ENCODE measurements around the gene LRP1B.

- no peak for TF ChIP-seq CTCF (IDR thresholded peaks at IDR 0.05)
- TF ChIP-seq POLR2A (IDR thresholded peaks at IDR 0.05), result no peak
- no peak for TF ChIP-seq EP300 (IDR thresholded peaks at IDR 0.05)
Measured at GRCh38 chr2:142094233-142094632, 36.6 kb downstream of the LRP1B start.

Measured in tibial nerve (tissue), 4 donors.